H1 (cell line): Measurements from ENCODE around the gene GLTP. TPM values are rescaled to one million over a fixed set of nuclear protein-coding genes. Genes with fewer than 3 reads are reported as not detected.

Experiments
- CTCF ChIA-PET: fragments of 300-600 bp; sonication (Branson Sonifier 250); formaldehyde crosslinking; loops from one replicate; lab custom pipeline; 2021; ENCODE audit not compliant: partially characterized antibody; lab: Charles Lee
- POLR2A ChIA-PET: fragments of 300-600 bp; sonication (Branson Sonifier 250); formaldehyde crosslinking; loops from one replicate; lab custom pipeline; 2021; ENCODE audit warnings: inconsistent platforms; ENCODE audit not compliant: partially characterized antibody; lab: Charles Lee
- DNase-seq, 2 experiments: peaks; one replicate each; pipeline versions ENCODE4 v3.0.0 to v3.0.0-alpha.2; 2010 to 2022; ENCODE audit warnings: low spot score in 2 of 2, low read depth in 1 of 2, mixed read lengths in 1 of 2
- FAIRE-seq: peaks from 2 replicates; lab custom pipeline; 2011; peaks lifted over from hg19 to GRCh38; lab: Jason Lieb, UNC
- H2AFZ ChIP-seq: 2 replicates; pipeline ENCODE4 v1.8.1; 2012; ENCODE audit warnings: low read length, inconsistent platforms
- H2AK5ac ChIP-seq: 2 replicates; pipeline ENCODE4 v1.6.1; 2013; ENCODE audit warnings: low read depth, low read length
- H2BK120ac ChIP-seq: replicated peaks from 2 replicates; pipeline ENCODE3; 2013; ENCODE audit warnings: low read depth, low read length, inconsistent platforms
- H2BK12ac ChIP-seq: 2 replicates; pipeline ENCODE4 v1.6.1; 2013; ENCODE audit warnings: low read depth, low read length
- H2BK15ac ChIP-seq: 2 replicates; pipeline ENCODE4 v1.6.1; 2013; ENCODE audit warnings: low read length
- H2BK20ac ChIP-seq: 2 replicates; pipeline ENCODE4 v1.6.1; 2013; ENCODE audit warnings: low read length
- H2BK5ac ChIP-seq: 2 replicates; pipeline ENCODE4 v1.6.1; 2013; ENCODE audit warnings: low read depth, low read length
- H3K14ac ChIP-seq: 2 replicates; pipeline ENCODE4 v1.6.1; 2013; ENCODE audit warnings: inconsistent platforms; ENCODE audit not compliant: insufficient read length
- H3K18ac ChIP-seq: 2 replicates; pipeline ENCODE4 v1.6.1; 2013; ENCODE audit warnings: low read length; ENCODE audit errors: extremely low read depth
- H3K23ac ChIP-seq: 2 replicates; pipeline ENCODE4 v1.6.1; 2013; ENCODE audit warnings: inconsistent platforms; ENCODE audit not compliant: insufficient read length
- H3K23me2 ChIP-seq: 2 replicates; pipeline ENCODE4 v1.6.1; 2013; ENCODE audit warnings: low read depth, low read length
- H3K27ac ChIP-seq: 2 replicates; pipeline ENCODE4 v1.6.1; 2011; ENCODE audit warnings: low read depth, low read length, inconsistent platforms
- H3K27me3 ChIP-seq, 4 experiments: replicated peaks in 1 of 4; 1 replicate in 1 of 4; 2 replicates in 3 of 4; pipeline versions ENCODE4 v1.6.1 to v1.8.1; 2011 to 2013; ENCODE audit warnings: low read length in 3 of 4, mild to moderate bottlenecking in 3 of 4, inconsistent platforms in 2 of 4, mixed read lengths in 2 of 4, moderate library complexity in 1 of 4; ENCODE audit not compliant: control insufficient read depth in 3 of 4, insufficient read depth in 3 of 4; ENCODE audit errors: extremely low read depth in 1 of 4
- H3K36me3 ChIP-seq, 4 experiments: 2 replicates each; pipeline versions ENCODE4 v1.6.1 to v1.8.1; 2011 to 2013; ENCODE audit warnings: mild to moderate bottlenecking in 4 of 4, low read length in 3 of 4, moderate library complexity in 2 of 4, control low read depth in 1 of 4, inconsistent platforms in 1 of 4; ENCODE audit not compliant: insufficient read depth in 4 of 4, control insufficient read depth in 2 of 4
- H3K4ac ChIP-seq: replicated peaks from 2 replicates; pipeline ENCODE3; 2013; ENCODE audit warnings: low read length, low read depth, mixed read lengths, inconsistent platforms; ENCODE audit not compliant: insufficient read length
- H3K4me1 ChIP-seq, 4 experiments: replicated peaks in 1 of 4; 1 replicate in 1 of 4; 2 replicates in 3 of 4; pipeline versions ENCODE4 v1.6.1 to v1.8.1; 2011 to 2013; ENCODE audit warnings: low read length in 3 of 4, inconsistent platforms in 2 of 4, mixed read lengths in 1 of 4; ENCODE audit not compliant: insufficient read depth in 4 of 4, control insufficient read depth in 3 of 4
- H3K4me2 ChIP-seq, 2 experiments: 2 replicates each; pipeline versions ENCODE4 v1.6.1 to v1.8.1; 2011 to 2013; ENCODE audit warnings: low read depth in 2 of 2, low read length in 2 of 2, control low read depth in 1 of 2, inconsistent platforms in 1 of 2, mild to moderate bottlenecking in 1 of 2; ENCODE audit not compliant: insufficient read depth in 1 of 2
- H3K4me3 ChIP-seq, 4 experiments: fragments of 200-600, 300-600 bp in 1 of 4; sonication (generic), shearing (Covaris generic), sonication (Bioruptor Twin) in 1 of 4; 2 replicates each; pipeline versions ENCODE4 v1.5.1 to v1.8.1; 2011 to 2016; ENCODE audit warnings: low read length in 4 of 4, low read depth in 3 of 4, control low read depth in 2 of 4, inconsistent platforms in 2 of 4, mild to moderate bottlenecking in 2 of 4, mixed read lengths in 1 of 4, moderate library complexity in 1 of 4; ENCODE audit not compliant: insufficient read depth in 2 of 4; ENCODE audit errors: extremely low read depth in 1 of 4
- H3K56ac ChIP-seq: replicated peaks from 2 replicates; pipeline ENCODE3; 2013; ENCODE audit warnings: low read depth, mild to moderate bottlenecking, mixed read lengths, low read length, inconsistent platforms; ENCODE audit not compliant: insufficient read length
- H3K79me1 ChIP-seq: 2 replicates; pipeline ENCODE4 v1.6.1; 2013; ENCODE audit warnings: low read depth, low read length, control low read depth
- H3K79me2 ChIP-seq, 2 experiments: 2 replicates each; pipeline versions ENCODE4 v1.6.1 to v1.8.1; 2012 to 2013; ENCODE audit warnings: low read length in 2 of 2, mild to moderate bottlenecking in 2 of 2, inconsistent platforms in 1 of 2; ENCODE audit not compliant: insufficient read depth in 2 of 2, control insufficient read depth in 1 of 2
- H3K9ac ChIP-seq, 4 experiments: replicated peaks in 1 of 4; 1 replicate in 1 of 4; 2 replicates in 3 of 4; pipeline versions ENCODE4 v1.6.1 to v1.8.1; 2011 to 2013; ENCODE audit warnings: low read depth in 3 of 4, low read length in 3 of 4, control low read depth in 2 of 4, mild to moderate bottlenecking in 2 of 4, moderate library complexity in 2 of 4, inconsistent platforms in 1 of 4; ENCODE audit errors: extremely low read depth in 1 of 4
- H3K9me3 ChIP-seq, 2 experiments: 2 replicates each; pipeline versions ENCODE4 v1.6.1 to v1.8.1; 2012 to 2013; ENCODE audit warnings: mild to moderate bottlenecking in 2 of 2, moderate library complexity in 2 of 2, control low read depth in 1 of 2, inconsistent platforms in 1 of 2, low read depth in 1 of 2, low read length in 1 of 2, mixed read lengths in 1 of 2; ENCODE audit not compliant: insufficient read depth in 2 of 2
- H4K20me1 ChIP-seq, 2 experiments: replicated peaks in 1 of 2; 2 replicates each; pipeline versions ENCODE3 to v1.8.1; 2011 to 2013; ENCODE audit warnings: inconsistent platforms in 2 of 2, low read length in 2 of 2, mild to moderate bottlenecking in 1 of 2; ENCODE audit not compliant: insufficient read depth in 2 of 2, control insufficient read depth in 1 of 2
- H4K5ac ChIP-seq: 2 replicates; pipeline ENCODE4 v1.6.1; 2013; ENCODE audit warnings: low read length, low read depth, mixed read lengths, inconsistent platforms; ENCODE audit not compliant: insufficient read length
- H4K8ac ChIP-seq: 2 replicates; pipeline ENCODE4 v1.8.0; 2013; ENCODE audit warnings: mild to moderate bottlenecking, moderate library complexity, low read length, inconsistent platforms; ENCODE audit not compliant: insufficient read depth; ENCODE audit errors: extremely low read depth
- H4K91ac ChIP-seq: replicated peaks from 2 replicates; pipeline ENCODE3; 2013; ENCODE audit warnings: low read length, mixed read lengths, inconsistent platforms; ENCODE audit not compliant: insufficient read length
- CBX5 ChIP-seq: fragments of 300-800, 300-1000 bp; sonication (generic); IDR thresholded peaks from 2 replicates; pipeline ENCODE4 v1.7.1; 2016; ENCODE audit warnings: antibody characterized with exemption, low read length, low read depth
- GABPA ChIP-seq: IDR thresholded peaks from 2 replicates; pipeline ENCODE4 v1.6.1; 2011; ENCODE audit warnings: mild to moderate bottlenecking, low read length, moderate library complexity, borderline replicate concordance; ENCODE audit not compliant: insufficient read depth
- POU5F1 ChIP-seq: IDR thresholded peaks from 2 replicates; pipeline ENCODE4 v1.6.1; 2011; ENCODE audit warnings: low read depth, mild to moderate bottlenecking, low read length, moderate library complexity
- TCF12 ChIP-seq: IDR thresholded peaks from 2 replicates; pipeline ENCODE4 v1.6.1; 2011; ENCODE audit warnings: low read depth, mild to moderate bottlenecking, low read length
- YY1 ChIP-seq: IDR thresholded peaks from 2 replicates; pipeline ENCODE4 v1.6.1; 2011; ENCODE audit warnings: low read depth, mild to moderate bottlenecking, low read length
- WGBS, 2 experiments: shearing (Covaris generic) in 1 of 2; methylation state at CpG; one replicate each; pipeline versions ENCODE4 v1.1.6 to v1.1.7; 2013 to 2015; ENCODE audit warnings: low lambda C conversion rate in 2 of 2, mixed read lengths in 2 of 2, inconsistent platforms in 1 of 2, low coverage in 1 of 2, missing lambda C conversion rate in 1 of 2; ENCODE audit not compliant: insufficient replicate concordance in 2 of 2, insufficient coverage in 1 of 2, insufficient read length in 1 of 2; ENCODE audit errors: extremely low coverage in 1 of 2, missing lambda C conversion rate in 1 of 2; 5-methylcytosine and 5-hydroxymethylcytosine counted together
- polyA plus RNA-seq, 7 experiments: library from polyadenylated mRNA; depleted of rRNA in 3 of 7; stranded (reverse) in 5 of 7; unstranded in 2 of 7; fragments of >200 nt in 5 of 7; fragments of 200-250 nt in 2 of 7; gene quantifications; 1 replicate in 5 of 7; 2 replicates in 1 of 7; 4 replicates in 1 of 7; pipeline versions ENCODE4 v1.2.1 to v1.2.3, GENCODE V29; 2011 to 2013; ENCODE audit warnings: missing spikeins in 2 of 7, mixed read lengths in 2 of 7
- total RNA-seq: library from RNA; stranded (reverse); fragmentation: NEBNext Ultra II Directional; extraction: Animal tissue kit (Norgen Biotek cat#: 25700); gene quantifications from 2 replicates; pipeline ENCODE4 v1.2.1, GENCODE V29; 2021
- TF ChIP-seq, protein P1 (sequence below): IDR thresholded peaks from 2 replicates; pipeline ENCODE4 v1.6.1; 2012; ENCODE audit warnings: low read length, inconsistent platforms

GLTP gene
- total and polyA plus RNA-seq, 2 of the 8 experiments (the other 6 are each of a cell fraction or from before 2014, with no cell fraction given) = 9.8 to 26.1 TPM

- no peak for DNase-seq
- H3K27ac ChIP-seq = no peak overlapping the region
- H4K5ac ChIP-seq = no peak overlapping the region
- peak overlapping the region; percentile 12 for H3K4ac ChIP-seq
- ChIA-PET POLR2A (no interaction called here), CTCF (interaction anchor here (0.8 to 2.0 kb wide), 6 partner anchors 12 to 42 kb away, joined by 3 to 8 read pairs (median 3); no protein-coding TSS in a partner anchor)
- H3K9me3 ChIP-seq = no peaks in the 10 kb centered on the region
- H3K56ac ChIP-seq = no peak overlapping the region
- H3K27me3 ChIP-seq = no peaks in the 10 kb centered on the region
- 0 out of 2 replicates have a peak overlapping the region, but pooled peaks have one; percentile 25 for H2BK15ac ChIP-seq
- H3K4me3 ChIP-seq = no peak overlapping the region
- H3K23ac ChIP-seq = no peak overlapping the region
- FAIRE-seq = no peak
- 0 out of 2 replicates have a peak overlapping the region, but pooled peaks have one; percentile 25 for H2AK5ac ChIP-seq
- H3K4me1 ChIP-seq = peaks cover 0 to 7% (median 4%) of the 10 kb centered on the region in 4 experiments; a peak in 6 of 7 replicates
- peaks cover 1% of the 10 kb centered on the region; the same call in 1 of the 2 replicates for H3K23me2 ChIP-seq
- no peak overlapping the region for H3K4me2 ChIP-seq
- H2AFZ ChIP-seq = no peak overlapping the region
- H2BK120ac ChIP-seq = no peak overlapping the region
- H3K9ac ChIP-seq = no peak overlapping the region
- no peaks in the 10 kb centered on the region for H3K79me1 ChIP-seq
- no peak overlapping the region for H3K14ac ChIP-seq
- H4K8ac ChIP-seq = no peak overlapping the region
- no peaks in the 10 kb centered on the region for H4K20me1 ChIP-seq
- no peak overlapping the region for H4K91ac ChIP-seq
- no peak overlapping the region for H3K18ac ChIP-seq
- peak overlapping the region; percentile 5; the same call in 1 of the 2 replicates for H2BK20ac ChIP-seq
- no peaks in the 10 kb centered on the region for H3K79me2 ChIP-seq
- WGBS, 2 experiments = 87% methylated on average over 15 of the region's 15 CpGs; no CpG with 5 or more reads in 1 of the 2 experiments
- TF ChIP-seq CBX5 = no peak
- no peak for TF ChIP-seq POU5F1
- no peak for TF ChIP-seq YY1
- TF ChIP-seq, protein P1, sequence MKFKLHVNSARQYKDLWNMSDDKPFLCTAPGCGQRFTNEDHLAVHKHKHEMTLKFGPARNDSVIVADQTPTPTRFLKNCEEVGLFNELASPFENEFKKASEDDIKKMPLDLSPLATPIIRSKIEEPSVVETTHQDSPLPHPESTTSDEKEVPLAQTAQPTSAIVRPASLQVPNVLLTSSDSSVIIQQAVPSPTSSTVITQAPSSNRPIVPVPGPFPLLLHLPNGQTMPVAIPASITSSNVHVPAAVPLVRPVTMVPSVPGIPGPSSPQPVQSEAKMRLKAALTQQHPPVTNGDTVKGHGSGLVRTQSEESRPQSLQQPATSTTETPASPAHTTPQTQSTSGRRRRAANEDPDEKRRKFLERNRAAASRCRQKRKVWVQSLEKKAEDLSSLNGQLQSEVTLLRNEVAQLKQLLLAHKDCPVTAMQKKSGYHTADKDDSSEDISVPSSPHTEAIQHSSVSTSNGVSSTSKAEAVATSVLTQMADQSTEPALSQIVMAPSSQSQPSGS = no peak
- no peak for TF ChIP-seq GABPA
- TF ChIP-seq TCF12 = no peak
- H2BK5ac ChIP-seq = peak overlapping the region; percentile 44; the same call in 1 of the 2 replicates
- no peaks in the 10 kb centered on the region for H3K36me3 ChIP-seq
- 0 out of 2 replicates have a peak overlapping the region, but pooled peaks have one; percentile 11 for H2BK12ac ChIP-seq
These were observed 57.4 kb downstream of the GLTP start for GRCh38 chr12:109822951-109823411.
